Lower leg skin (tissue), 4 donors: Measurements from ENCODE around the gene DCAF7. TPM values are rescaled to one million over a fixed set of nuclear protein-coding genes. Genes with fewer than 3 reads are reported as not detected.

ENCODE experiments used
- DNase-seq, 2 donors: peaks; one replicate each; pipeline ENCODE4 v3.0.0-alpha.2; 2019; ENCODE audit warnings: low spot score in 2 of 2
- H3K4me3 ChIP-seq: fragments of 200-600 bp; sonication (generic); 2 replicates; pipeline ENCODE4 v1.5.1; 2017; ENCODE audit warnings: mild to moderate bottlenecking, low read depth; ENCODE audit not compliant: poor library complexity, severe bottlenecking
- POLR2A ChIP-seq, 2 donors: fragments of 450-650 bp; IDR thresholded peaks; one replicate each; pipeline ENCODE4 v1.6.1; 2016 to 2017; ENCODE audit warnings: antibody characterized with exemption in 2 of 2, mild to moderate bottlenecking in 1 of 2, moderate library complexity in 1 of 2
- WGBS, 2 donors: methylation state at CpG; one replicate each; pipeline ENCODE4 v1.1.5; 2018; 5-methylcytosine and 5-hydroxymethylcytosine counted together
- intact Hi-C: fragments of 100-400 bp; cut with DNase I; formaldehyde crosslinking; loops from one replicate; pipeline ENCODE4 v1.15.0; 2023; ENCODE audit warnings: low total_unique reads
- total RNA-seq, 4 donors: library from RNA; depleted of rRNA; stranded (reverse); fragments of >200 nt; gene quantifications; one replicate each; pipeline ENCODE4 v1.1.0, GENCODE V29; 2016
- TF ChIP-seq, protein P1 (sequence below), 3 donors: fragments of 450-650 bp; IDR thresholded peaks; one replicate each; pipeline ENCODE4 v1.5.1; 2016; ENCODE audit warnings: antibody characterized with exemption in 3 of 3, mild to moderate bottlenecking in 3 of 3, moderate library complexity in 2 of 3

DCAF7 gene
- total RNA-seq, 4 donors from 2014 or later: 23.8 to 33.0 (median 25.4) TPM

DNA sequence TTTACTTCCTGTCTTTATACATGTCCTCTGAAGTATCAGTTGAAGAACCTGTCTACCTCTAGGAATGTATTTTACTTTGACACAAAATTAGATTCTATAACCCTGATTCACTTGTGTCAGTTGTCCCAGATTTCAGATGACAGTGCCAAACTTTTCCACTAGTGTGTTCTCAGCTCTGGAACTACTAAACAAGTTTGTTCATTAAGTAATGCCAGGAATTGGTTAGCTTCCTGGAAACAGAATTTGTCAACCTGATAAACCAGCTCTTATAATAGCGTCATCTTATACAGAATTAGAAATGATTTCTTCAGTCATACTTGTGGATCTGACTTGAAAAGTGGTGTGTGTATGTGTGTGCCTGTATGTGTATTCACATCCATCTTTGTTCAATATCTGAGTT, 79.3 kb downstream of the DCAF7 start:
- TF ChIP-seq, protein P1, sequence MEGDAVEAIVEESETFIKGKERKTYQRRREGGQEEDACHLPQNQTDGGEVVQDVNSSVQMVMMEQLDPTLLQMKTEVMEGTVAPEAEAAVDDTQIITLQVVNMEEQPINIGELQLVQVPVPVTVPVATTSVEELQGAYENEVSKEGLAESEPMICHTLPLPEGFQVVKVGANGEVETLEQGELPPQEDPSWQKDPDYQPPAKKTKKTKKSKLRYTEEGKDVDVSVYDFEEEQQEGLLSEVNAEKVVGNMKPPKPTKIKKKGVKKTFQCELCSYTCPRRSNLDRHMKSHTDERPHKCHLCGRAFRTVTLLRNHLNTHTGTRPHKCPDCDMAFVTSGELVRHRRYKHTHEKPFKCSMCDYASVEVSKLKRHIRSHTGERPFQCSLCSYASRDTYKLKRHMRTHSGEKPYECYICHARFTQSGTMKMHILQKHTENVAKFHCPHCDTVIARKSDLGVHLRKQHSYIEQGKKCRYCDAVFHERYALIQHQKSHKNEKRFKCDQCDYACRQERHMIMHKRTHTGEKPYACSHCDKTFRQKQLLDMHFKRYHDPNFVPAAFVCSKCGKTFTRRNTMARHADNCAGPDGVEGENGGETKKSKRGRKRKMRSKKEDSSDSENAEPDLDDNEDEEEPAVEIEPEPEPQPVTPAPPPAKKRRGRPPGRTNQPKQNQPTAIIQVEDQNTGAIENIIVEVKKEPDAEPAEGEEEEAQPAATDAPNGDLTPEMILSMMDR (IDR thresholded peaks at IDR 0.05): no peak
- no peak for TF ChIP-seq POLR2A (IDR thresholded peaks at IDR 0.05)
- no peak overlapping the region for H3K4me3 ChIP-seq
- WGBS, 2 donors: 45 to 52% methylated on average over 1 of the region's 1 CpG
- intact Hi-C loops: no loop called here
- no peak for DNase-seq

DNA sequence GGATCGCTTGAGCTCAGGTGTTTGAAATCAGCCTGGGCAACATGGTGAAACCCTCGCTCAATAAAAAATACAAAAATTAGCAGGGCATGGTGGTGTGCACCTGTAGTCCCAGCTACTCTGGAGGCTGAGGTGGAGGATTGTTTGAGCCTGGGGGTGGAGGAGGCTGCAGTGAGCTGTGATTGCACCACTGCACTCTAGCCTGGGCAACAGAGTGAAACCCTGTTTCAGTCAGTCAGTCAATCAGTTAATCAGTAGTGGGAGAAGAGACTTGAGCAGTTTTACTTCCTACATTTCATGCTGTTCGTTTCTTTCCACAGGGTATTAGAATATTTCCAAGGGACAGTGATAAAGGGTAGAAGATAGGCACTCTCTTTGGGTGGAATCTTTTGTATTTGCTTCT, 80.8 kb downstream of the DCAF7 start:
- intact Hi-C loops: no loop called here
- TF ChIP-seq POLR2A (IDR thresholded peaks at IDR 0.05): no peak
- TF ChIP-seq, protein P1 (IDR thresholded peaks at IDR 0.05): no peak
- DNase-seq: no peak
- no peak overlapping the region for H3K4me3 ChIP-seq
- 81 to 85% methylated on average over 3 of the region's 3 CpGs for WGBS, 2 donors

DNA sequence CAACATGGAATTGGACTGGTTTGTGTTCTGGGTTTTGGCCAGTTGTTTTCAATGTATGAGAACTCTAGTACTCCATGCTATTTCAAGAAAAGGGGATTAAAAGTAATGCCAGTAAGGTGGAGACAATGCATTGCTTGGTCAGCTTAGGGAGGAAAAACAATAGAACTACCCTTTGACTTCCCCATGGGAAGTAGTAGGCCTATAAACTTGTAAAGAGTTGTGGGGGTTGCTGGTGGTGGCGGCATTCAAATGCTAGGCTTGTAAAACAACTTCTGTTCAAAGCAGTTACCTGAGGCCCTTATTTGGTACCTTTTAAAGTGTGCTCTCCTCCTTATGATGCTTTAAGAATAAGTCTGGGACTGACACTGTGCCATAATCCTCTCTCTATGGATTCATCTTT, 81.3 kb downstream of the DCAF7 start:
- no peak overlapping the region for H3K4me3 ChIP-seq
- intact Hi-C loops: no loop called here
- DNase-seq: no peak
- WGBS, 2 donors: 86 to 89% methylated on average over 1 of the region's 1 CpG
- no peak for TF ChIP-seq POLR2A (IDR thresholded peaks at IDR 0.05)
- TF ChIP-seq, protein P1 (IDR thresholded peaks at IDR 0.05): no peak

DNA sequence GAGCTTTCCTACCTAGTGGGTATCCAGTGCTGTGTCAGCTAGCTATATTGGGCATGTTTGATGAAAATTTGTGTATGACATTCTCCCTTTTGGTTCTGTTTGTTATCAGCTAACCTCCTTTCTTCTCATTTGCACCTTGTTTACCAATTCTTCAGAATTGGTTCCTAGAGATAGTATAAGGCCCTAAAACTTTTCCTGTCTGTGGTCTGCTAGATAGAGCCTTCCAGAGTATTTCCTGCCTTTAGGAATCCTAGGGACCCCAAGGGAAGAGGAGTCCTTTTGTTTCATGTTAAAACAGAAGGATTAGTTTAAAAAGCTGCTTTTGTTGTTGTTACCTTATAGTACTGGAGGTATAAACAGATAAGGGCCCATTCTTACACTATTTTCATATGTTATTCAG, 83.5 kb downstream of the DCAF7 start:
- intact Hi-C loops: no loop called here
- no peak for DNase-seq
- H3K4me3 ChIP-seq: no peak overlapping the region
- TF ChIP-seq, protein P1 (IDR thresholded peaks at IDR 0.05): no peak
- TF ChIP-seq POLR2A (IDR thresholded peaks at IDR 0.05): no peak

DNA sequence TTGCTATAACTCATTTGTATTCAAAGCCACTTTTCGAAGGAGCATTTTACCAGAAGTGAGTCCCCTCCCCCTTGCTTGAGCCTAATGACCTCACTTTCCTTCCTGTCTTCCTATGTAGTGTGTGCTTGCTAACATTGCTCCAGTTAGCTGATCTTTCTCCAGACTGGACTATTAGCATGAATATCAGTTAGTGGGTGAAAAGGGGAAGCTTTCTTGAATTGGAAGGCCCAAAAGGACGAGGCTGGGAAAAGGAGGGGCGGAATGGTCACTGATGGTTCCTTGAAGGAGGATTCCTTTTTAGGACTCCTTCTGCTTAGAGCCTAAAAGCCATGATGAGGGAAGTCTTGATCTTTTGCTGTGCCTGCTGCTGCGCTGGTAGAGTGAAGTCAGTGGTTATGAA, 83.9 kb downstream of the DCAF7 start:
- TF ChIP-seq, protein P1 (IDR thresholded peaks at IDR 0.05): no peak
- no peak for TF ChIP-seq POLR2A (IDR thresholded peaks at IDR 0.05)
- no peak for DNase-seq
- intact Hi-C loops: no loop called here
- H3K4me3 ChIP-seq: no peak overlapping the region
- 75% methylated on average over 4 of the region's 4 CpGs for WGBS, 2 donors

DNA sequence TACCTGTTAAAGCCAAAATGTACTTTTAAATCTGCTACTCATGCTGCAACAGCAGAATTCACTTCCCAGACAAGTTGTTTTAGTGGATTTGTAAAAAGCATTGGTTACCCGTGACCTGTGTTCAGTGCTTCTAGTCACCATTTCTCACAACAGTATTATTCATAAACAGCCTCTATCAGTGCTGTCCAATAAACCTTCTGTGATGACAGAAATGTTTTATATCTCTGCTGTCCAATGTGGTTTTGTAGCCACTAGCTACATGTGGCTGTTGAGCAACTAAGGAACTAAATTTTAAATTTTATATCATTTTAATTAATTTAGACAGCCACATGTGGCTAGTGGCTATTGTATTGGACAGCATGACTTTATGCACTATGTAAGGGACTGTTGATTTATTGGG, 84.5 kb downstream of the DCAF7 start:
- DNase-seq: no peak
- 88 to 97% methylated on average over 1 of the region's 1 CpG for WGBS, 2 donors
- TF ChIP-seq POLR2A (IDR thresholded peaks at IDR 0.05): no peak
- TF ChIP-seq, protein P1 (IDR thresholded peaks at IDR 0.05): no peak
- intact Hi-C loops: no loop called here
- H3K4me3 ChIP-seq: no peak overlapping the region
